22Rv1 (cell line): ENCODE measurements around the gene CARMIL1.
"Not testable (repeated sequence)": the region's sequence is repeated elsewhere in the genome, so short reads cannot be mapped to it uniquely, and the experiment has no call there.

ENCODE experiments used
- H3K27ac ChIP-seq: fragments of 450-650 bp; 2 replicates; pipeline ENCODE4 v1.5.1; 2017
- CTCF ChIP-seq: fragments of 450-650 bp; IDR thresholded peaks from 2 replicates; pipeline ENCODE4 v1.5.1; 2017; ENCODE audit warnings: mild to moderate bottlenecking
- ZFX ChIP-seq: fragments of 450-650 bp; IDR thresholded peaks from 2 replicates; pipeline ENCODE4 v1.6.1; 2017; ENCODE audit warnings: antibody characterized with exemption, borderline replicate concordance

The CARMIL1 gene

GRCh38 chr6:25381077-25381476 is 101.9 kb downstream of the CARMIL1 start:
- TF ChIP-seq ZFX (no peak), CTCF (no peak)

GRCh38 chr6:25382476-25382875 is 103.3 kb downstream of the CARMIL1 start:
- not testable (repeated sequence) for H3K27ac ChIP-seq

More at GRCh38 chr6:25381077-25381476, 101.9 kb downstream of the CARMIL1 start:
- H3K27ac ChIP-seq: no peak overlapping the region

GRCh38 chr6:25384234-25384633 is 105.1 kb downstream of the CARMIL1 start:
- TF ChIP-seq CTCF: no peak
- TF ChIP-seq ZFX: no peak
- H3K27ac ChIP-seq: no peak overlapping the region

- no peak for TF ChIP-seq ZFX
- no peak for TF ChIP-seq CTCF
Measured at GRCh38 chr6:25384967-25385366, 105.8 kb downstream of the CARMIL1 start.

GRCh38 chr6:25387483-25387882 is 108.3 kb downstream of the CARMIL1 start:
- TF ChIP-seq CTCF (no peak), ZFX (no peak)
- H3K27ac ChIP-seq: no peak overlapping the region

More at GRCh38 chr6:25384967-25385366, 105.8 kb downstream of the CARMIL1 start:
- no peak overlapping the region for H3K27ac ChIP-seq

- no peak overlapping the region for H3K27ac ChIP-seq
- no peak for TF ChIP-seq CTCF
- TF ChIP-seq ZFX: no peak
Measured at GRCh38 chr6:25387911-25388310, 108.7 kb downstream of the CARMIL1 start.

- TF ChIP-seq CTCF (no peak), ZFX (no peak)
- no peak overlapping the region for H3K27ac ChIP-seq
Measured at GRCh38 chr6:25388776-25389175, 109.6 kb downstream of the CARMIL1 start.

GRCh38 chr6:25389471-25389870 is 110.3 kb downstream of the CARMIL1 start:
- H3K27ac ChIP-seq: no peak overlapping the region
- TF ChIP-seq CTCF (no peak), ZFX (no peak)
